ENCODE data around the gene VSTM4. TPM values are rescaled to one million over a fixed set of nuclear protein-coding genes. Genes with fewer than 3 reads are reported as not detected.

The VSTM4 gene
- polyA plus RNA-seq, 1 of the 3 experiments (the other 2 are of a cell fraction), result 0.39 TPM

GRCh38 chr10:49115796-49116508 is 630 bp upstream of the VSTM4 start:
- 82% methylated on average over 13 of the region's 14 CpGs for WGBS (ENCODE audit: low lambda C conversion rate)
- no peaks in the 10 kb centered on the region for H3K27me3 ChIP-seq (ENCODE audit: insufficient read depth)
- H3K9me2 ChIP-seq, result no peaks in the 10 kb centered on the region
- no peak overlapping the region for H3K9ac ChIP-seq
- peak overlapping the region in 1 of 2 experiments; percentile 50; a peak in 2 of 4 replicates for H3K4me3 ChIP-seq (ENCODE audit: low read depth in 2 of 2, low read length in 1 of 2)
- H3K9me3 ChIP-seq, result no peaks in the 10 kb centered on the region
- no peak for DNase-seq
- POLR2A ChIA-PET, result no interaction called here
- H3K4me2 ChIP-seq, result no peak overlapping the region
- no peaks in the 10 kb centered on the region for H4K20me1 ChIP-seq (ENCODE audit: insufficient read depth)
- H3F3A ChIP-seq (replicated peaks; ENCODE audit: insufficient read depth), result no peaks in the 10 kb centered on the region
- peaks cover 0 to 34% of the 10 kb centered on the region in 2 experiments; a peak in 2 of 4 replicates for H3K4me1 ChIP-seq (ENCODE audit: control insufficient read depth in 1 of 2, insufficient read depth in 2 of 2, low read depth in 1 of 2, low read length in 1 of 2)
- TF ChIP-seq NFIC (IDR thresholded peaks at IDR 0.05; ENCODE audit: borderline replicate concordance) (no peak), REST (IDR thresholded peaks at IDR 0.05; ENCODE audit: low read depth, low read length) (no peak), YY1 (IDR thresholded peaks at IDR 0.05; ENCODE audit: low read depth) (no peak), JUND (IDR thresholded peaks at IDR 0.05) (no peak), USF2 (IDR thresholded peaks at IDR 0.05; ENCODE audit: borderline replicate concordance, low read depth, low read length) (no peak), USF1 (IDR thresholded peaks at IDR 0.05; ENCODE audit: borderline replicate concordance, low read depth) (no peak), FOXM1 (IDR thresholded peaks at IDR 0.05; ENCODE audit: low read depth) (no peak), IRF3 (IDR thresholded peaks at IDR 0.05; ENCODE audit: low read depth, low read length) (no peak), NRF1 (IDR thresholded peaks at IDR 0.05; ENCODE audit: low read depth, low read length) (no peak), GATA2 (CRISPR knock-in tag; IDR thresholded peaks at IDR 0.05) (no peak), SIN3A (IDR thresholded peaks at IDR 0.05; ENCODE audit: borderline replicate concordance, low read depth, low read length) (no peak), TAF1 (IDR thresholded peaks at IDR 0.05; ENCODE audit: borderline replicate concordance, low read depth, low read length) (no peak), EZH2phosphoT487 (IDR thresholded peaks at IDR 0.05; ENCODE audit: borderline replicate concordance, low read depth) (no peak), RXRA (IDR thresholded peaks at IDR 0.05; ENCODE audit: borderline replicate concordance, low read depth) (no peak)
- CTCF ChIA-PET, result interaction anchor here (1.0 to 1.3 kb wide), 2 partner anchors 48 to 397 kb away, joined by 3 to 5 read pairs; no protein-coding TSS in a partner anchor
- H2AFZ ChIP-seq (ENCODE audit: low read depth), result no peak overlapping the region
- H3K36me3 ChIP-seq (replicated peaks in 1 of 2; ENCODE audit: control insufficient read depth in 1 of 2, insufficient read depth in 2 of 2, low read length in 1 of 2), result no peaks in the 10 kb centered on the region
- no peaks in the 10 kb centered on the region for H3K79me2 ChIP-seq (ENCODE audit: insufficient read depth)
- H3K27ac ChIP-seq (ENCODE audit: low read depth in 2 of 2, low read length in 1 of 2), result no peak overlapping the region; a peak in 1 of 4 replicates
